DMS153 treated with DMSO at 0.1 percent for 48 hours (cell line): Measurements from ENCODE around the gene CCHCR1.
A peak's percentile ranks its signal among the peaks of the same experiment; 100 is the strongest.

ENCODE experiments used
- DNase-seq: peaks from one replicate; lab custom pipeline; 2025; ENCODE audit not compliant: unreplicated experiment; lab: John Stamatoyannopoulos, UW

Gene CCHCR1

DNA sequence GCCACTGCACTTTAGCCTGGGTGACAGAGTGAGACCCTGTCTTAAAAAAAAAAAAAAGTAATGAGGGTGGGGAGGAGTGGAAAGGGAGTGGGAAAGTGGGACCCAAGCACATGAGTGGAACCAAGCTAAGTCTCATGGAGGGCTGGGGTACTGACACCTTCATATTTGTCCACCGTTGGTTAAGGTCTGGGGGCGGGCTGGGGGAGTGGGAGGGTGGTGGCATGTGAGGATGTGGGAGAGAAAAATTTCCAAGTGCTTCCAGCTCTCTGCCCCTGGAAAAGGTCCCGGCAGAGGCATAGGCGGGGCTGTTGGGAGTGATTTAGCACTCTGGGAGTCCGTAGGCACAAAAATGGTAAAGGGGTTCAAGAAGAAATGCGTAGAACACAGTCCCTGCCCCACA lies 24.8 kb downstream of the CCHCR1 start:
- no peak for DNase-seq

GRCh38 chr6:31131595-31131994 lies 26.0 kb downstream of the CCHCR1 start:
- no peak for DNase-seq

DNA sequence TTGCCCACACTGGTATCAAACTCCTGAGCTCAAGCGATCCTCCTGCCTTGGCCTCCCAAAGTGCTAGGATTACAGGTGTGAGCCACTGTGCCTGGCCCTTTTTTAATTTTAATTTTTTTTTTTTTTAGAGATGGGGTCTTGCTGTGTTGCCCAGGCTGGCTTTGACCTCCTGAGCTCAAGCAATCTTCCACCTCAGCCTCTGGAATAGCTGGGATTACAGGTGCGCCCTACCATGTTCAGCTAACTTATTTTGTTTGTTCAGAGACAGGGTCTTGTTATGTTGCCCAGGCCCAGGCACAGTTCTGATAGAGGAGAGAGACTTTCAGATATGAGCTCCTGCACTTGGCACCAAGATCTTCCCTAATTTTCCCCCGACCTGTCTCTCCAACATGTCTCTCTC lies 26.9 kb downstream of the CCHCR1 start:
- no peak for DNase-seq

GRCh38 chr6:31129130-31129529 lies 28.5 kb downstream of the CCHCR1 start:
- no peak for DNase-seq

- DNase-seq = peak; percentile 48
Observed at GRCh38 chr6:31128093-31128676, 29.4 kb downstream of the CCHCR1 start.

DNA sequence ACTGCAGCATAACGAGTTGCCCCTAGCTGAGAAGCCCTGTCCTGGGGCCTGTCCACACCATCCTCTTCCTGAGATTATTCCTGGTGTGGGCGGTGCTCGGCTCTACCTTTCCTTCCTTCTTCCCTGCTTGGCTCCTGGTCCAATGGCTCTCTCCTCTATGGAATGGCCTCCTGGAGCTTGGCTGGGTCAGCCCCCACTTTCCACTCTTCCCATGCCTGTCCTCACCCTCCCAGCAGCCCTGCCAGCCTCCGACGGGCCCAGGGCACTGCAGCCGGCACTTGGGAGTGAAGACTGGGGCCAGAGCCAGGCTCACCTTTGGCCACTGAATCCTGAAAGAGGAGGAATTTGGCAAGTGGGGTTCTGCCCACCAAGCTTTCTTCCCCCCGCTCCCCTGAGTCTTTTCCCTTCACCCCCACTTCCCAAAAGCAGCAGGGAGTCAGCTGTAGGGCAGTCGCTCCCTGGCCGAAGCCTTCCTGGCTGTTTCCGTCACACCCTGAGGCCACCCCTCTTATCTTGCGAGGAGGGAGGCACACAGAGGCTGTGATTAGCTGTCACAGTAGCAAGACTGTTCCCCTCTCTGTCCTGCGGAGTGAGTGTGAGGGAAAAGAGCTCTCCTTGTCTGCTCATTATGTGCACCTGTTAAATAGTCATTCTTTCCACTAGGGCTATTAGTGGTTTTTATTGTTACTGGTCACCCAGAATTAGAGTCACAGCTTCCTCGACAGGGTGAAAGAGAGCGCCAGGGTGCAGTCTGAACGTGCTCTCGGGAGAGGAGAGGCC lies 31.0 kb downstream of the CCHCR1 start:
- DNase-seq = no peak

DNA sequence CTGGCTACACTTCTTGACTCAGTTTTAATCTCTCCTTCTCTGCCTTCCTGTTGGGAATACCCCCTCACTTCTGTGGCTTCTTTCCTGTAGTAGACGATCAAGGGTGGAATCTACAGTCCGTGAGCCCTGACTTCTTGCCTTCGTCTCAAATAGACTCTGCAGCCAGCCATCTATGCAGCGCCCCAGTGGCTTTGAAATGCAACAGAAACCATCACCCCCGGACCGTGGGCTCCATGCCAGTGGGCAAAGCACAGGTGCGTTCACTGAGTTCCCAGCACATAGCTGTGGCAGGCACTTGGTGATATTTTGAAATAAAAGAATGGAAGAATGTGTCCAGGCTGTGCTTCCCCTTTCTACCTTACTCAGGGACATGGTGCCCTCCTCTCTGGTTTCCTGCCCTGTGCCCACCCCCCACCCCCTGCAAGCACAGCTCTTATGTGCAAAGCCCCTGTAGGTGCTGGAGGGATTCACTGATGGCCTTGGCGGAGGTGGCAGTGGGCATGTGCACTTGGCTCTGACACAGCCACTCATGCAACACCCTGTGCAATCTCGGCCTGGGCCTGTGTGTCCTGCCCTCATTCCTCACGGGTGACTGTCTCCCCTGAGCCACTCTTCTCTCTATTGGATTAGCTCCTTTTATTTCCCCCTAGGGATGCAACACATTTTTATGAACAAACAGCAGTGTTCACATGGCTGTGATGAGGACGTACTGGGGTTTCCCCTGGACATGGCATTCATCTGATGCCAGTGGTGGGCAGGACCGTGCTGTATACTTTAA lies 31.8 kb downstream of the CCHCR1 start:
- DNase-seq = no peak

DNA sequence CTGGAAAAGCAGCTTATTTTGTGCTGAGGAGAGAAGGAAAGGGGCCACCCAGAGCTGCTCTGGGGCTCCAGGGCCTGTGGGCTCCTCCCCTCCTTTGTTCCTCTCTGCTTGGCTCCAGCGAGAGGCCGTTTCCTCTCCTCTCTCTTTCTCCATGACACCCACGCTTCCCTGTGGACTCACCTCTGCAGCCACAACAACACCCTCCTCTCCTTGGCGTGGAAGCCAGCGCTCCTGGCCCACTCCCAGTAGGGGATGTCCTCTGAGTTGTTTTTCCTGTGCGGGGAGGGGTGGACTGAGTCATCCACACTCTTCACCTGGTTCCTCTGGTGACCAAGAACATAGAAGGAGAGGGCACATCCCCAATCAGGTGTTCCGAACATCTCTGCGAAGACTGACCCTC lies 32.4 kb downstream of the CCHCR1 start:
- no peak for DNase-seq

GRCh38 chr6:31122791-31123706 lies 34.6 kb downstream of the CCHCR1 start:
- DNase-seq = no peak

DNA sequence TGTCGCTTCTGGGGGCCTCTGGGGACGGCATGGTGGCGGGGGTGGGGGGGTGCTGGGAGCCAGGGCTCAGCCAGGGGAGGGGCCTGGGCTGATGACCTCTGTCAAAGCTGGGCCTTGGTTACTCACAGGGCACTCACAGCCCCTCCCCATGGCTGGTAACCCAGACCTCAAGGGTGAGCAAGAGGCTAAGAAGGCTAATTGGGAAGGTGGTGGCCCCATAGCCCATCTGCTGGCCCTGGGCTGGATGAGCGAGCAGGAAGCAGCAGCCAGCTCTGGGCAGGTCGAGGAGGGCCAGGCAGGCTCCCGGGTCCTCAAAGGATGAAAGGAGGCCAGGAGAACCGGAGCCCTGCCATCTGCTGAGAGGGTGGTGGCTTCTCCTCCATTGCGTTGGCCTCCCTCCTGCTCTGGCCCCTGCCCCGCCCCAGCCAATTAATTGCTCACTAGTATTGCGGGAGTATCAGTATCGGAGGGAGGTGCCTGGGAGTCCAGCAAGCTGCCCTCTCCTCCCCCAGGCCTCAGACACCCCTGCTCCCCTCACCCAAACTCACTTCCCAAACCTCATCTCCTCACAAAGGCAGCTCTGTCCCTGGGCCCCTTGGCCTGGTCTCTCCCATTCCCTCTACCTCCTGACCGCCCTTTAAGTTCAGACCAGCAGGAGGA lies 36.3 kb downstream of the CCHCR1 start:
- no peak for DNase-seq

DNA sequence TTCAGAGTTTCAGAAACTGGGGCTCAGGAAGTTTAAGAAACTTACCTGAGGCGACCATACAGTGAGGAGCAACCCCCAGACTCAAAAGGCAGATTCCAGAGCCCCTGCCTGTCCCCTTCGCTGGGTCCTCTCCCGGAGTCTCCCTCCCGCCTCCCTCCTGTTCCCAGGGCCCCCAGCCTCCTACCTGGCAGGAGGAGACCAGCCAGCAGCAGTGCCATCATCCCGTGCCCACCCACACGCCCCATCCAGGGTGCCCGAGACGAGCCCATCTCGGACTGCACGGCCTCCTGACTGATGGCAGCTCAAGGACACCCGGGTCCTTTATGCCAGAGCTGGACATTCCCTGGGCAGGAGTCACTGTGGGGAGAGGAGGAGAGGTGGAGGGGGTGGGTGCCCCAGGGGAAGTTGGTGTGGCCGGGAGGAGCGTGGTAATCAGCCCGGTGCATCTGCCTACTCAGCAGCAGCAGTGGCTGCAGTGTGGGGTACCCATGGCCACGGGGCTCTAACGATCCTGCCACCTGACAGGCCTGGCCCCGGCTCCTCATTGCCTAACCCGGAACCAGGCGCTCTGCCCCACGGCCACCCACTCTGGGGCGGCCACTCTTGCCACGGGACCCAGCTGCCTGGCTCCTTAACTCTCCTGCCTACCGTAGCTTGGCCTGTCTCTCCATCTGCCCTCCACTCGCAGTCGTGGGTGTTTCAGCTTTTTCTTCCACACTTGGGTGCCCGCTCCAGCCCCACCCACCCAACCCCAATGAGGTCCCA lies 37.3 kb downstream of the CCHCR1 start, which contains the start of gene CDSN:
Gene CDSN (minus strand): TSS at position 296 of the 765 bp plus-strand sequence. CDS start 27 bp downstream, at position 269.
- no peak for DNase-seq

- DNase-seq = no peak
Observed at GRCh38 chr6:31118178-31118577, 39.4 kb downstream of the CCHCR1 start.

DNA sequence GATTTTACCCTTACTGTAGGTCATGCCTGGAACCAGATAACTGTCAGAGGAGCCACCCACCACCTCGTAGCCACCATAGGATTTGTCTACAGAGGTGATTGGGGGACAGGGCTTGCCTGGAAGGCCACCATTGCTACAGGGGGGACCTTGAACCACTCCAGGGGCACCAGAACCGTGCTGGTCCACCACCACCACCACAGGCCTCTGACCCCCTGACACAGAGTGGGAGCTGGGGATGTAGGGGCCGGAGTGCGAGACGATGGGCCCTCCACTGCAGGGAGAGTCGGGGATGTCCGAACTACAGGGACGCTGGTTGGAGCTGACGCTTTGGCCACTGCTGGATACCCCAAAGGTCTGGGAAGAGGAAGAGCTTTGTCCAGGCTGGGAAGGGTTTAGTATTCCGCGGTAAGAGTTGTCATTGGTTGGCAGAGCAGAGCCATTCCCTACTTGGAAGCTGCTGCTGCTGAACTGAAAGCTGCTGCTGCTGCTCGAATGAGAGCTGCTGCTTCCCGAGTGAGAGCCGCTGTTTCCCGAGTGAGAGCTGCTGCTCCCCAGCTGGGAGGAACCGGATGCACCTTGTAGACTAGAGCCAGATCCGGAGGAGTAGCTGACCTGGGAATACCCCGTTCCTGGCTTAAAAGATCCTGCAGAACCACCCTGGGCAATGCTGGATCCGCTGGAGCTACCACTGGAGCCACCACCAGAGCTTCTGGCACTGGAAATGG lies 40.8 kb downstream of the CCHCR1 start:
- no peak for DNase-seq

GRCh38 chr6:31115941-31116560 lies 41.6 kb downstream of the CCHCR1 start:
- DNase-seq = no peak

DNA sequence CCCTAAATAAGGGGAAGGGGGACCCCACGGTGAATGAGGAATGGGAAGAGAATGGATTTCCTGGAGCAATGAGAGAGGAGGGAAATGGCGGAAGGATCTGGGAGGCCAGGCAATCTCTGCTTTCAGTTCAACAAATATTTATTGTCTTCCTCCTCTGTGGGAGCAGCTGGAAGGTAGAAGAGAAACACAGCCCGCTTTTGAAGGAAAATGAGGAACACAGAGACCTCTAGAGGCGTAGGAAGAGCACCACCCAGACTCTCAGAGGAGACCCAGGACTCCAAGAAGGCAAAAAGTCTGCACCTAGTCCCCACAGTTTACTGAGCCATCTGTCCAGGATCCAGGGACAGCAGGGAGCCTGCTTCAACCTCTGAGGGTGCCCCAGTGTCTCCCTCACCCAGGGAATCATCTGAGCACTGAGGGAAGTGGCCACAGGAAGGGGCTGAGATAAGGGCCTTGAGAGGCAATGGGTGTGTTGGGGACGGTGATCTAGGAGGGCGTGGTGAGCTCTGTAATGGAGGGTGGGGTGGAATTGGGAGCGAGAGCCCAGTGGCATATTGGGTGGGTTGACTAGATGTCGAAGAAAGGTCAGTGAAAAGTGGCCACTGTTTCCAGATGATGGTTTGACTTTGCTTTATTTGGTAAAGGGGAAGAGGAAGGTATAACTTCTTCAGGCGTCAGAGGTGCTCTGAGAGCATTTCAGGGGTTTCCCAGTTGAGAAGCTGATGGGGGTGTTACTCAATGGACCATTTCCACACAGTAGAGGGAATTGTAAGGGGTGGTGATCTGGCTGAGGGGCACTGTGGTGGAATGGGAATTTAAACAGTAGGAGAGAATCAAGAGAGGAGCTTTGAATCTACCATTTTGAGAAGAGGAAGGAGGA lies 42.4 kb downstream of the CCHCR1 start:
- DNase-seq = no peak

DNA sequence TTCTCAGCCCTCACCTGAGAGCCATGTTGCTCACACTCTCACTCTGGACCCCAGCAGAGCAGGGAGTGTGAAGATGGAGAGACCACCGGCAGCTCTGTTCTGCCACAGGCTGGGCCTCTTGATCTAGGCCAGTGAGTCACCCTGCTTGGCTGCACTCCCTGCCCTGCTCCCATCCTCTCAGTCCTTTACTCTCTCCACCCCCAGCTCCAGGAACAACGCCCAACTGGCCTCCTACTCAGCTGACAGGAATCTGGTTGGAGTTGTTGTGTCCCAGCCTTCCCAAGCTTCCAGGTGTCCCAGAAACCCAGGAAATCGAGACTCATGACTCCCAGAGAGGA lies 43.1 kb downstream of the CCHCR1 start, which contains the start of gene PSORS1C1:
Gene PSORS1C1 (plus strand): TSS at position 260 of the 338 bp plus-strand sequence. CDS start 14,833 bp downstream, outside the sequence.
- DNase-seq = no peak

- no peak for DNase-seq
Observed at GRCh38 chr6:31113861-31114540, 43.6 kb downstream of the CCHCR1 start.
